Activated CD8-positive, alpha-beta T cell treated with anti-CD3 and anti-CD28 coated beads for 36 hours (primary cell): ENCODE measurements around the gene KCNMA1. TPM values are rescaled to one million over a fixed set of nuclear protein-coding genes. Genes with fewer than 3 reads are reported as not detected.
"Not testable (repeated sequence)": the region's sequence is repeated elsewhere in the genome, so short reads cannot be mapped to it uniquely, and the experiment has no call there.

ENCODE experiments used
- ATAC-seq: fragments of 200-7000 bp; cut with Tn5 transposase; one replicate; pipeline ENCODE4 v1.10.0; 2021; ENCODE audit warnings: mild to moderate bottlenecking, moderate library complexity
- CTCF ChIA-PET: fragments of 350-600 bp; sonication (Branson Sonifier 250); formaldehyde crosslinking; loops from one replicate; lab custom pipeline; 2021; ENCODE audit warnings: antibody characterized with exemption; lab: Charles Lee
- POLR2A ChIA-PET: fragments of 350-600 bp; sonication (Branson Sonifier 250); formaldehyde crosslinking; loops from one replicate; lab custom pipeline; 2021; ENCODE audit warnings: antibody characterized with exemption; lab: Charles Lee
- DNase-seq: peaks from one replicate; pipeline ENCODE4 v3.0.0-alpha.2; 2020
- H3K27ac Mint-ChIP-seq: one replicate; pipeline ENCODE4 v1.8.0; 2021; ENCODE audit warnings: mild to moderate bottlenecking, mixed read lengths
- H3K27me3 Mint-ChIP-seq: one replicate; pipeline ENCODE4 v1.8.0; 2021; ENCODE audit warnings: mixed read lengths
- H3K36me3 Mint-ChIP-seq: one replicate; pipeline ENCODE4 v1.8.0; 2021; ENCODE audit warnings: low read depth, mixed read lengths
- H3K4me1 Mint-ChIP-seq: one replicate; pipeline ENCODE4 v1.8.0; 2021; ENCODE audit warnings: low read depth, mixed read lengths
- H3K4me3 Mint-ChIP-seq: one replicate; pipeline ENCODE4 v1.8.0; 2021; ENCODE audit warnings: mild to moderate bottlenecking, moderate library complexity, mixed read lengths
- H3K9me3 Mint-ChIP-seq: one replicate; pipeline ENCODE4 v1.8.0; 2021; ENCODE audit warnings: mixed read lengths
- intact Hi-C: fragments of 100-400 bp; cut with micrococcal nuclease; formaldehyde crosslinking; loops from one replicate; pipeline ENCODE4 v1.10.0; 2022
- total RNA-seq, 2 experiments: library from RNA; stranded (reverse); gene quantifications; one replicate each; pipeline ENCODE4 v1.2.3, GENCODE V29; 2021
- TF ChIP-seq, protein P1 (sequence below): fragments of 200-600 bp; IDR thresholded peaks from one replicate; pipeline ENCODE4 v1.8.0; 2022; ENCODE audit warnings: antibody characterized with exemption, mild to moderate bottlenecking

The KCNMA1 gene
- total RNA-seq, 2 experiments from 2014 or later = 0.18 TPM; not detected in 1

DNA sequence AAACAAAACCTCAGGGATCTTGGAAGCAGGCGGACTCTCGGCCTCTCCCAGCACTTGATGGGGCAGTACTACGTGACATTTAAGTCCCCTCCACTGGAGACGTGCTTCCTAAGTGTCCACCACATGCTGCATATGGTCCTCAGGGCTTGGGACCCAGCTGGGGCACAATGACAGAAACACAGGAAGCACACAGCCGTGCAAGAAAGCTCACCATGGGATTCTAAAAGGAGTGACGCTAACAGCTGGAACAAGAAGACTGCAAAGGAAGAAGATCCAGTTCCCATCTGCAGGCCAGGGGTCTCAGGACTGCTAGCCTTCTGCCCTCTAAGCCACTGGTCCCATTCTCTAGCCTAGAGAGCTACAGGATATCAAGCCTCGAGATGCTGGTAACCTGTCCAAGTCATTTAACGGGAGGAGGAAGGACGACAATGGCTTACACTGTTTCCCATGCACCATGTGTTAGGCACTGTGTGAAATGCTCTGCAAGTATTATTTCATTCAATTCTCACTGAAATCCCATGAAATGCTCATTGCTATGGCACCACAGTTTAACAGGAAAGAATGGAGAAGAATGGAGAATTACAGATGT is 61.1 kb downstream of the KCNMA1 start:
- Mint-ChIP-seq H3K36me3 (no peaks in the 10 kb centered on the region), H3K27ac (no peak overlapping the region), H3K27me3 (no peaks in the 10 kb centered on the region), H3K4me3 (no peak overlapping the region), H3K4me1 (no peaks in the 10 kb centered on the region), H3K9me3 (no peaks in the 10 kb centered on the region)
- intact Hi-C loops = no loop called here
- ATAC-seq (no peak), DNase-seq (no peak)
- TF ChIP-seq, protein P1, sequence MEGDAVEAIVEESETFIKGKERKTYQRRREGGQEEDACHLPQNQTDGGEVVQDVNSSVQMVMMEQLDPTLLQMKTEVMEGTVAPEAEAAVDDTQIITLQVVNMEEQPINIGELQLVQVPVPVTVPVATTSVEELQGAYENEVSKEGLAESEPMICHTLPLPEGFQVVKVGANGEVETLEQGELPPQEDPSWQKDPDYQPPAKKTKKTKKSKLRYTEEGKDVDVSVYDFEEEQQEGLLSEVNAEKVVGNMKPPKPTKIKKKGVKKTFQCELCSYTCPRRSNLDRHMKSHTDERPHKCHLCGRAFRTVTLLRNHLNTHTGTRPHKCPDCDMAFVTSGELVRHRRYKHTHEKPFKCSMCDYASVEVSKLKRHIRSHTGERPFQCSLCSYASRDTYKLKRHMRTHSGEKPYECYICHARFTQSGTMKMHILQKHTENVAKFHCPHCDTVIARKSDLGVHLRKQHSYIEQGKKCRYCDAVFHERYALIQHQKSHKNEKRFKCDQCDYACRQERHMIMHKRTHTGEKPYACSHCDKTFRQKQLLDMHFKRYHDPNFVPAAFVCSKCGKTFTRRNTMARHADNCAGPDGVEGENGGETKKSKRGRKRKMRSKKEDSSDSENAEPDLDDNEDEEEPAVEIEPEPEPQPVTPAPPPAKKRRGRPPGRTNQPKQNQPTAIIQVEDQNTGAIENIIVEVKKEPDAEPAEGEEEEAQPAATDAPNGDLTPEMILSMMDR = no peak
- POLR2A ChIA-PET = no interaction called here
- CTCF ChIA-PET = no interaction called here

DNA sequence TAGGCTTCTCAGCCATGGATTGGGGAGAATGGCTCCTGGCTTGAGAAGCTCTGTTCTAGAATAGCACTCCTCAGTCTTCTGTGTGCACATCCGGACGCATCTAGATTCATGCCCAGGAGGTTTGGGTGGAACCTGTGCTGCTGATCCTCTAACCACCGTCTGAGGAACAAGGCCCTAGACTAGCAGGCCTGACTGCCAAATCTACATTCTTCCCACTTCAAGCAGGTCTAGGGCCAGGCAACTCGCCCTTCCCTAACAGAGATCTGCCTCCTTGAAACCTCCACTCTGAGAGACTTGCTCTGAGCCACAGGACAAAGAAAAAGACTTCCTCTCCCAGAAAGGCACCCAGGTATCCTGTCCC is 61.6 kb downstream of the KCNMA1 start:
- no peaks in the 10 kb centered on the region for H3K4me1 Mint-ChIP-seq
- no peak for ATAC-seq
- H3K36me3 Mint-ChIP-seq = no peaks in the 10 kb centered on the region
- H3K4me3 Mint-ChIP-seq = no peak overlapping the region
- CTCF ChIA-PET = no interaction called here
- intact Hi-C loops = no loop called here
- DNase-seq = no peak
- POLR2A ChIA-PET = no interaction called here
- TF ChIP-seq, protein P1 = no peak
- H3K27ac Mint-ChIP-seq = no peak overlapping the region
- H3K27me3 Mint-ChIP-seq = no peaks in the 10 kb centered on the region
- no peaks in the 10 kb centered on the region for H3K9me3 Mint-ChIP-seq

DNA sequence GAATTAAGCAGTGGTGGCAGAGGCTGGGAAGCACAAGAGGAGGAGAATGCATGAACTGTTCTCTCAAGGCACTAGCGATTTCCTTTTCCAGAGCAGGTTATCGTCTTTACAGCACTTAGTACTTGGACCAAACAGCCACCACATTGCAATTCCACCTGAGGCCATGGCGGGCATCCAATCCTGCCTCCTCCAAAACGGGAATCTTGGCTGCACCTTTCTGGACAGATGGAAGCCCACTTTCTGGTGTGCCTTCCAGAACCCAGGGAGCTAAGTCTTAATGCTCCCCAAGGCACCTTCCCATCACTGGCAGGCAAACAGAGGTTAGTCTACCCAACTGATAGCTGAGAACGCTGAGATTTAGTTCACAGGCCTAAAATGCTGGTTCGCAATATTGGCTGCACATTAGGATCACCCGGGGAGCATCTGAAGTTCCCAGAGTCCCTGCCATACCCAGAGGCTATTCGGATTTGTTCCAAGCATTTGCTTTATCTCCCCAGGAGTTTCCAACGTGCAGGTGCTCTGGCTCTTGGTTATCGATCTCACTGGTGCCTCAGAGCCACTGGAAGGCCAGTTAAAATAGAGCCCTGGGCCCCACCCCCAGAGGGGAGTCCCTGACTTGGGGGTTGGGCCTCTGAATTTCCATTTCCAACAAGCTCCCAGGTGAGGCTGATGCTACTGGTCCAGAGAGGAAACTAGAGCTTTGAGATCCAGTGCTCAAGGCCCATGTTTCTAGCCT is 62.2 kb downstream of the KCNMA1 start:
- ChIA-PET CTCF (no interaction called here), POLR2A (no interaction called here)
- no peak overlapping the region for H3K4me3 Mint-ChIP-seq
- DNase-seq = no peak
- TF ChIP-seq, protein P1 = no peak
- no peaks in the 10 kb centered on the region for H3K36me3 Mint-ChIP-seq
- H3K9me3 Mint-ChIP-seq = no peaks in the 10 kb centered on the region
- no peaks in the 10 kb centered on the region for H3K4me1 Mint-ChIP-seq
- no peaks in the 10 kb centered on the region for H3K27me3 Mint-ChIP-seq
- intact Hi-C loops = no loop called here
- H3K27ac Mint-ChIP-seq = no peak overlapping the region
- no peak for ATAC-seq

DNA sequence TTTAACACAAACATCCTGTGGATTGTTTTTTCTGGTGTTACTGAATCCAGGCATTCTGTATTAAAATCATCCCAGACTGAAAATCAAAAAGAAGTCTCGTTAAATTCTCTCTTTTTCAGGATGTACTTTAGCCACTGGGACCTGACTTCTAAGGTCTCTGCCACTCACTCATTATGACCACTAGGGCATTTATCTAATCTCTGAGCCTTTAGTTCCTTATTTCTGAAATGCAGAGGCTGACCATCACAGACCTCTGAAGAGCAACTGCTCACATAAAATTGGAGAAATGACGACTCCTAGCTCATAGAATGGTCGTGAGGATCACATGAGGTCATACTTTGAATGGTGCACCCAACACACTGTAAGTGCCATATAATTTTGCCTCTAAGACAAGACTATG is 63.2 kb downstream of the KCNMA1 start:
- ChIA-PET CTCF (no interaction called here), POLR2A (no interaction called here)
- intact Hi-C loops = no loop called here
- H3K4me3 Mint-ChIP-seq = no peak overlapping the region
- DNase-seq = no peak
- H3K9me3 Mint-ChIP-seq = no peaks in the 10 kb centered on the region
- H3K27ac Mint-ChIP-seq = no peak overlapping the region
- ATAC-seq = no peak
- H3K4me1 Mint-ChIP-seq = no peaks in the 10 kb centered on the region
- no peaks in the 10 kb centered on the region for H3K27me3 Mint-ChIP-seq
- TF ChIP-seq, protein P1 = no peak
- H3K36me3 Mint-ChIP-seq = no peaks in the 10 kb centered on the region

DNA sequence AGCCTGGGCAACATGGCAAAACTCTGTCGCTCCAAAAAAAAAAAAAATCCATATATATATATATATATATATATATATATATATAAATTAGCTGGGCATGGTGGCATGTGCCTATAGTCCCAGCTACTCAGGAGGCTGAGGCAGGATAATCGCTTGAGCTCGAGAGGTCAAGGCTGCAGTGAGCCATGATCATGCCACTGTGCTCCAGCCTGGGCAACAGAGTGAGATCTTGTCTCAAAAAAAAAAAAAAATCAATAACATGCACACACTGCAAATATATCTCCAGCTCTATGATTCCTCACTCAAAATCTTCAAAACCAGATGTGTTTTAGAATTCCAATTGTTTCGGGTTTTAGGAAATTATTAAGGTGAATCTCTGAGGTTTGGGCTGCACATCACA is 65.1 kb downstream of the KCNMA1 start:
- H3K9me3 Mint-ChIP-seq, DNase-seq, H3K4me3 Mint-ChIP-seq, ATAC-seq, CTCF ChIA-PET, H3K27me3 Mint-ChIP-seq, H3K36me3 Mint-ChIP-seq, H3K27ac Mint-ChIP-seq, POLR2A ChIA-PET, H3K4me1 Mint-ChIP-seq, intact Hi-C loops: not testable (repeated sequence)
